CD4-positive, CD25-positive, alpha-beta regulatory T cell (primary cell): ENCODE data around the gene BCLAF1. TPM values are rescaled to one million over a fixed set of nuclear protein-coding genes. Genes with fewer than 3 reads are reported as not detected.

Experiments
- ATAC-seq, 2 donors: fragments of 150-1000 bp; cut with Tn5 transposase; one replicate each; pipeline ENCODE4 v1.10.0; 2021; ENCODE audit warnings: low read depth in 2 of 2, moderate number of reproducible peaks in 2 of 2, moderate library complexity in 1 of 2
- DNase-seq, 3 donors: peaks; one replicate each; pipeline versions ENCODE4 v3.0.0 to v3.0.0-alpha.2; 2012 to 2022; ENCODE audit warnings: mixed read lengths in 1 of 3
- H3K27ac ChIP-seq: one replicate; pipeline ENCODE4 v1.7.0; 2013; ENCODE audit warnings: mild to moderate bottlenecking, low read length; ENCODE audit not compliant: insufficient read depth, poor library complexity, severe bottlenecking
- H3K27me3 ChIP-seq: one replicate; pipeline ENCODE4 v1.7.0; 2013; ENCODE audit warnings: low read length; ENCODE audit not compliant: control insufficient read depth, insufficient read depth
- H3K36me3 ChIP-seq: one replicate; pipeline ENCODE4 v1.7.0; 2013; ENCODE audit warnings: mild to moderate bottlenecking, low read length, moderate library complexity; ENCODE audit not compliant: control insufficient read depth, insufficient read depth
- H3K4me1 ChIP-seq: 2 replicates; pipeline ENCODE4 v1.7.0; 2013; ENCODE audit warnings: mild to moderate bottlenecking, low read length; ENCODE audit not compliant: insufficient read depth, control insufficient read depth, poor library complexity, severe bottlenecking
- H3K4me3 ChIP-seq: one replicate; pipeline ENCODE4 v1.7.0; 2013; ENCODE audit warnings: low read depth, mild to moderate bottlenecking, low read length, moderate library complexity
- H3K9me3 ChIP-seq, 2 experiments: 1 replicate in 1 of 2; 2 replicates in 1 of 2; pipeline ENCODE4 v1.7.0; 2013; ENCODE audit warnings: low read length in 2 of 2, mild to moderate bottlenecking in 1 of 2, moderate library complexity in 1 of 2; ENCODE audit not compliant: control insufficient read depth in 2 of 2
- H3K27ac Mint-ChIP-seq, 3 donors: one replicate each; pipeline ENCODE4 v1.8.0; 2020 to 2022; ENCODE audit warnings: mild to moderate bottlenecking in 3 of 3, mixed read lengths in 3 of 3, moderate library complexity in 2 of 3
- H3K27me3 Mint-ChIP-seq: one replicate; pipeline ENCODE4 v1.8.0; 2022; ENCODE audit warnings: mild to moderate bottlenecking, mixed read lengths
- H3K36me3 Mint-ChIP-seq: one replicate; pipeline ENCODE4 v1.8.0; 2020; ENCODE audit warnings: mixed read lengths
- H3K4me1 Mint-ChIP-seq, 4 donors: one replicate each; pipeline ENCODE4 v1.8.0; 2020 to 2022; ENCODE audit warnings: mixed read lengths in 4 of 4, mild to moderate bottlenecking in 1 of 4
- H3K4me3 Mint-ChIP-seq, 4 donors: one replicate each; pipeline ENCODE4 v1.8.0; 2020 to 2022; ENCODE audit warnings: mild to moderate bottlenecking in 4 of 4, mixed read lengths in 4 of 4, moderate library complexity in 3 of 4
- H3K9me3 Mint-ChIP-seq, 7 donors: one replicate each; pipeline ENCODE4 v1.8.0; 2020 to 2022; ENCODE audit warnings: mixed read lengths in 7 of 7, mild to moderate bottlenecking in 3 of 7, moderate library complexity in 2 of 7
- polyA plus RNA-seq, 4 donors: library from polyadenylated mRNA; unstranded; fragments of 300-500 nt; fragmentation: Illumina TruSeq; gene quantifications; one replicate each; pipeline ENCODE4 v1.2.3, GENCODE V29; 2021
- total RNA-seq: library from RNA; stranded (reverse); gene quantifications from one replicate; pipeline ENCODE4 v1.2.3, GENCODE V29; 2022

Gene BCLAF1
- total and polyA plus RNA-seq, 5 donors from 2014 or later, result 80.5 to 429 (median 104) TPM

GRCh38 chr6:136254851-136255466 is 34.7 kb downstream of the BCLAF1 start:
- H3K27me3 ChIP-seq, result no peaks in the 10 kb centered on the region
- H3K27ac Mint-ChIP-seq, result no peak overlapping the region
- H3K9me3 ChIP-seq, result no peaks in the 10 kb centered on the region
- H3K4me1 Mint-ChIP-seq, result peaks cover 10 to 38% (median 35%) of the 10 kb centered on the region in 4 donors
- no peak overlapping the region for H3K27ac ChIP-seq
- no peaks in the 10 kb centered on the region for H3K27me3 Mint-ChIP-seq
- peaks cover 10% of the 10 kb centered on the region for H3K4me1 ChIP-seq
- ATAC-seq (no peak), DNase-seq (peak in 1 of 3 donors; percentile 13)
- H3K9me3 Mint-ChIP-seq, result no peaks in the 10 kb centered on the region
- peaks cover 14% of the 10 kb centered on the region for H3K36me3 Mint-ChIP-seq
- H3K4me3 Mint-ChIP-seq, result peak overlapping the region in 1 of 4 donors; percentile 29
- H3K4me3 ChIP-seq, result no peak overlapping the region
- peaks cover 32% of the 10 kb centered on the region for H3K36me3 ChIP-seq

- H3K4me1 Mint-ChIP-seq, result peaks cover 11 to 50% (median 35%) of the 10 kb centered on the region in 4 donors
- DNase-seq (no peak), ATAC-seq (no peak)
- no peaks in the 10 kb centered on the region for H3K9me3 Mint-ChIP-seq
- Histone ChIP-seq H3K27ac (no peak overlapping the region), H3K27me3 (no peaks in the 10 kb centered on the region), H3K9me3 (no peaks in the 10 kb centered on the region), H3K4me1 (peaks cover 17% of the 10 kb centered on the region), H3K36me3 (peaks cover 23% of the 10 kb centered on the region), H3K4me3 (no peak overlapping the region)
- H3K36me3 Mint-ChIP-seq, result peaks cover 5% of the 10 kb centered on the region
- H3K4me3 Mint-ChIP-seq, result peak overlapping the region in 1 of 4 donors; percentile 3
- no peak overlapping the region for H3K27ac Mint-ChIP-seq
- no peaks in the 10 kb centered on the region for H3K27me3 Mint-ChIP-seq
These were observed 35.9 kb downstream of the BCLAF1 start for GRCh38 chr6:136253734-136254133.

GRCh38 chr6:136252441-136252840 is 37.2 kb downstream of the BCLAF1 start:
- peaks cover 15 to 53% (median 41%) of the 10 kb centered on the region in 4 donors for H3K4me1 Mint-ChIP-seq
- Histone ChIP-seq H3K27ac (no peak overlapping the region), H3K36me3 (peaks cover 10% of the 10 kb centered on the region), H3K27me3 (no peaks in the 10 kb centered on the region), H3K4me1 (peaks cover 17% of the 10 kb centered on the region), H3K4me3 (no peak overlapping the region), H3K9me3 (no peaks in the 10 kb centered on the region)
- no peak for ATAC-seq
- no peaks in the 10 kb centered on the region for H3K9me3 Mint-ChIP-seq
- H3K27me3 Mint-ChIP-seq, result no peaks in the 10 kb centered on the region
- peak overlapping the region in 2 of 4 donors; percentile 44 to 61 for H3K4me3 Mint-ChIP-seq
- peak overlapping the region in 1 of 3 donors; percentile 61 for H3K27ac Mint-ChIP-seq
- H3K36me3 Mint-ChIP-seq, result no peaks in the 10 kb centered on the region
- peak in 1 of 3 donors; percentile 18 for DNase-seq

GRCh38 chr6:136251394-136251793 is 38.3 kb downstream of the BCLAF1 start:
- H3K27me3 Mint-ChIP-seq, result no peaks in the 10 kb centered on the region
- H3K4me3 Mint-ChIP-seq, result peak overlapping the region; percentile 91 to 99 (median 96)
- Histone ChIP-seq H3K36me3 (peaks cover 4% of the 10 kb centered on the region), H3K27ac (no peak overlapping the region), H3K4me3 (peak overlapping the region; percentile 96), H3K27me3 (no peaks in the 10 kb centered on the region), H3K4me1 (peaks cover 17% of the 10 kb centered on the region), H3K9me3 (no peaks in the 10 kb centered on the region)
- H3K4me1 Mint-ChIP-seq, result peaks cover 15 to 53% (median 41%) of the 10 kb centered on the region in 4 donors
- peak overlapping the region in 2 of 3 donors; percentile 12 to 84 for H3K27ac Mint-ChIP-seq
- no peak for ATAC-seq
- H3K36me3 Mint-ChIP-seq, result no peaks in the 10 kb centered on the region
- H3K9me3 Mint-ChIP-seq, result no peaks in the 10 kb centered on the region
- no peak for DNase-seq

- no peaks in the 10 kb centered on the region for H3K27me3 ChIP-seq
- H3K36me3 ChIP-seq, result no peaks in the 10 kb centered on the region
- no peaks in the 10 kb centered on the region for H3K27me3 Mint-ChIP-seq
- peaks cover 15 to 53% (median 40%) of the 10 kb centered on the region in 4 donors for H3K4me1 Mint-ChIP-seq
- peak overlapping the region; percentile 53 to 89 (median 84) for H3K27ac Mint-ChIP-seq
- no peaks in the 10 kb centered on the region for H3K9me3 ChIP-seq
- DNase-seq, result no peak
- peak overlapping the region; percentile 91 to 99 (median 96) for H3K4me3 Mint-ChIP-seq
- peaks cover 17% of the 10 kb centered on the region for H3K4me1 ChIP-seq
- no peaks in the 10 kb centered on the region for H3K36me3 Mint-ChIP-seq
- no peak overlapping the region for H3K27ac ChIP-seq
- no peaks in the 10 kb centered on the region for H3K9me3 Mint-ChIP-seq
- peak overlapping the region; percentile 96 for H3K4me3 ChIP-seq
- ATAC-seq, result no peak
These were observed 39.0 kb downstream of the BCLAF1 start for GRCh38 chr6:136250686-136251008.

DNA sequence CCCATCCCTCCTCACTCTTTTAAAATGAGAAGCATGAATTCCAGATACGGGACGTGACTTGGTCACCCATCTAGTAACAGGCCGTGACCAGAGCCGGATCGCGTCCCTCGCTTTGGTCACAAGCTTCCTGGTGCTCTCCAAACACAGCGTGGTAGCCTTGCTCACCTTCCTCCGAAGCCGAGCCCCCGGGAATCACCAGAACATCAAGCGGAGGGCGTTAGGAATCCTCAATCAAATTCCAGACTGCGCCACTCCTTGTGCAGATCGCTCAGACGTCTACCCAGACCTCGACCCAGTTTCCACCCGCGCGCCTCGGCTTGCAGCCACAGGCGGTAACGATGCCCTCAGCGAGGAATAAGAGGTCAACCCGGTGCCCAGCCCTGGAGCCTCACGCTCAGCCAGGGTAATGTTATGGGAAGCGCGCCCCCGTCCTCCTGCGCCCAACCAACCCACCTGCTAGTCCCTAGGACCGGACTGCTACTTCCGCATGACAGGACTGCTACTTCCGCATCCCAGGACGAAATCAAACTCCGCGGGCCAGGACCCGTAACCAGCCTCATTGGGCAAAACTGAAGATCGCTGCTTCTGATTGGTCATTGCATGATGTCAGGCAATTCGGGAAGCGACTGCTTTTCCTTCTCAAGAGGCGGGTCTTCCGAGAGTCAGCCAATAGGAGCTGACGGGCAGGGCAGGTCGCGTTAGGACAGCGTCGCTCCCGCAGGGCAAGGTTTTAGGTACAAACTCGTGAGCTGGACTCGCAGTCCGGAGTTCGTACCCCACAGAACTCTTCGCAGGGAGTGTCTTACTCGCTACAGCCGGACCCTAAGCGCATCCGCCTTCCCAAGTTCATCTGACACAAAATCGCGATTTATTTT is 39.6 kb downstream of the BCLAF1 start, which contains the start of gene MTFR2:
Gene MTFR2 (minus strand): TSS at position 501 of the 875 bp plus-strand sequence. CDS start 1,212 bp downstream, outside the sequence.
- Mint-ChIP-seq H3K4me3 (peak within 1 kb of the TSS; percentile 91 to 99 (median 96)), H3K27me3 (no peaks in the 10 kb centered on the region), H3K36me3 (no peaks in the 10 kb centered on the region), H3K27ac (peak within 1 kb of the TSS; percentile 53 to 89 (median 84)), H3K9me3 (no peaks in the 10 kb centered on the region), H3K4me1 (peaks cover 18 to 48% (median 38%) of the 10 kb centered on the region in 4 donors)
- DNase-seq (peak; percentile 95 to 99 (median 95)), ATAC-seq (peak; percentile 92 to 94)
- no peaks in the 10 kb centered on the region for H3K9me3 ChIP-seq
- no peaks in the 10 kb centered on the region for H3K27me3 ChIP-seq
- peak within 1 kb of the TSS; percentile 96 for H3K4me3 ChIP-seq
- H3K4me1 ChIP-seq, result peaks cover 17% of the 10 kb centered on the region
- H3K27ac ChIP-seq, result no peak within 1 kb of the TSS
- H3K36me3 ChIP-seq, result no peaks in the 10 kb centered on the region

GRCh38 chr6:136249336-136249735 is 40.3 kb downstream of the BCLAF1 start:
- Mint-ChIP-seq H3K27ac (peak overlapping the region in 2 of 3 donors; percentile 84 to 89), H3K27me3 (no peaks in the 10 kb centered on the region), H3K4me3 (peak overlapping the region; percentile 91 to 99 (median 96)), H3K36me3 (peaks cover 3% of the 10 kb centered on the region), H3K9me3 (no peaks in the 10 kb centered on the region), H3K4me1 (peaks cover 20 to 46% (median 37%) of the 10 kb centered on the region in 4 donors)
- no peaks in the 10 kb centered on the region for H3K36me3 ChIP-seq
- H3K27me3 ChIP-seq, result no peaks in the 10 kb centered on the region
- H3K4me1 ChIP-seq, result peaks cover 17% of the 10 kb centered on the region
- ATAC-seq (no peak), DNase-seq (peak in 1 of 3 donors; percentile 28)
- H3K9me3 ChIP-seq, result no peaks in the 10 kb centered on the region
- H3K4me3 ChIP-seq, result peak overlapping the region; percentile 96
- H3K27ac ChIP-seq, result no peak overlapping the region
